HEK293 (cell line): ENCODE data around the gene TTC6.

Experiments
- GLIS2 ChIP-seq: fragments of 450-650 bp; formaldehyde crosslinking; IDR thresholded peaks from 2 replicates; pipeline ENCODE4 v1.5.1; 2016; ENCODE audit warnings: missing biosample characterization, missing genetic modification characterization
- KLF1 ChIP-seq: fragments of 450-650 bp; formaldehyde crosslinking; IDR thresholded peaks from 2 replicates; pipeline ENCODE4 v1.5.1; 2016; ENCODE audit warnings: missing biosample characterization, missing genetic modification characterization
- KLF8 ChIP-seq: fragments of 450-650 bp; formaldehyde crosslinking; IDR thresholded peaks from 2 replicates; pipeline ENCODE4 v1.5.1; 2016; ENCODE audit warnings: missing biosample characterization, missing genetic modification characterization
- MEIS1 ChIP-seq: sonication (generic); formaldehyde crosslinking; IDR thresholded peaks from 2 replicates; pipeline ENCODE4 v1.8.1; 2022; ENCODE audit warnings: missing genetic modification reagents, mild to moderate bottlenecking, borderline replicate concordance
- REPIN1 ChIP-seq: fragments of 450-650 bp; formaldehyde crosslinking; IDR thresholded peaks from 2 replicates; pipeline ENCODE4 v1.5.1; 2017; ENCODE audit warnings: missing biosample characterization, missing genetic modification characterization, low read depth
- SALL2 ChIP-seq: fragments of 450-650 bp; formaldehyde crosslinking; IDR thresholded peaks from 2 replicates; pipeline ENCODE4 v1.5.0; 2017; ENCODE audit warnings: missing biosample characterization, mild to moderate bottlenecking, missing genetic modification characterization, borderline replicate concordance
- SP7 ChIP-seq: fragments of 450-650 bp; formaldehyde crosslinking; IDR thresholded peaks from 2 replicates; pipeline ENCODE4 v1.5.1; 2016; ENCODE audit warnings: missing biosample characterization, missing genetic modification characterization
- ZBTB48 ChIP-seq: fragments of 450-650 bp; formaldehyde crosslinking; IDR thresholded peaks from 2 replicates; pipeline ENCODE4 v1.5.1; 2016; ENCODE audit warnings: missing biosample characterization, missing genetic modification characterization
- ZFP3 ChIP-seq: fragments of 450-650 bp; formaldehyde crosslinking; IDR thresholded peaks from 2 replicates; pipeline ENCODE4 v1.5.1; 2016; ENCODE audit warnings: low read depth, missing biosample characterization, missing genetic modification characterization
- ZFP37 ChIP-seq: fragments of 450-650 bp; formaldehyde crosslinking; IDR thresholded peaks from 2 replicates; pipeline ENCODE4 v1.5.1; 2016; ENCODE audit warnings: missing biosample characterization, missing genetic modification characterization
- ZFP69B ChIP-seq: fragments of 450-650 bp; formaldehyde crosslinking; IDR thresholded peaks from 2 replicates; pipeline ENCODE4 v1.5.1; 2016; ENCODE audit warnings: missing biosample characterization, missing genetic modification characterization
- ZNF335 ChIP-seq: fragments of 450-650 bp; formaldehyde crosslinking; conservative IDR thresholded peaks from 2 replicates; pipeline ENCODE4 v1.5.1; 2016; ENCODE audit warnings: missing biosample characterization, missing genetic modification characterization
- ZNF354C ChIP-seq: fragments of 450-650 bp; formaldehyde crosslinking; IDR thresholded peaks from 2 replicates; pipeline ENCODE4 v1.5.1; 2016; ENCODE audit warnings: missing biosample characterization, missing genetic modification characterization, low read depth, borderline replicate concordance
- ZNF426 ChIP-seq: fragments of 450-650 bp; formaldehyde crosslinking; IDR thresholded peaks from 2 replicates; pipeline ENCODE4 v1.5.1; 2017; ENCODE audit warnings: missing biosample characterization, missing genetic modification characterization, mild to moderate bottlenecking, inconsistent platforms, moderate library complexity
- ZNF488 ChIP-seq: fragments of 450-650 bp; formaldehyde crosslinking; IDR thresholded peaks from 2 replicates; pipeline ENCODE4 v1.5.1; 2016; ENCODE audit warnings: missing biosample characterization, missing genetic modification characterization
- ZNF514 ChIP-seq: fragments of 450-650 bp; formaldehyde crosslinking; IDR thresholded peaks from 2 replicates; pipeline ENCODE4 v1.5.1; 2016; ENCODE audit warnings: missing biosample characterization, missing genetic modification characterization
- ZNF548 ChIP-seq: fragments of 450-650 bp; formaldehyde crosslinking; IDR thresholded peaks from 2 replicates; pipeline ENCODE4 v1.5.1; 2016; ENCODE audit warnings: missing biosample characterization, missing genetic modification characterization
- ZNF555 ChIP-seq: fragments of 450-650 bp; formaldehyde crosslinking; conservative IDR thresholded peaks from 2 replicates; pipeline ENCODE4 v1.5.1; 2017; ENCODE audit warnings: missing biosample characterization, mild to moderate bottlenecking, missing genetic modification characterization, inconsistent platforms
- ZNF830 ChIP-seq: fragments of 450-650 bp; IDR thresholded peaks from 2 replicates; pipeline ENCODE4 v1.5.0; 2018; ENCODE audit warnings: missing biosample characterization, missing genetic modification characterization, low read depth, mild to moderate bottlenecking, moderate library complexity
- ZSCAN18 ChIP-seq: fragments of 450-650 bp; formaldehyde crosslinking; IDR thresholded peaks from 2 replicates; pipeline ENCODE4 v1.5.1; 2016; ENCODE audit warnings: missing biosample characterization, missing genetic modification characterization
- ZSCAN4 ChIP-seq: fragments of 450-650 bp; formaldehyde crosslinking; IDR thresholded peaks from 2 replicates; pipeline ENCODE4 v1.5.1; 2017; ENCODE audit warnings: missing biosample characterization, missing genetic modification characterization
- TF ChIP-seq, protein P1 (sequence below): fragments of 450-650 bp; formaldehyde crosslinking; IDR thresholded peaks from 2 replicates; pipeline ENCODE4 v1.5.1; 2016; ENCODE audit warnings: missing biosample characterization, missing genetic modification characterization, borderline replicate concordance
- TF ChIP-seq, protein P2 (sequence below): fragments of 450-650 bp; formaldehyde crosslinking; IDR thresholded peaks from 2 replicates; pipeline ENCODE4 v1.5.1; 2016; ENCODE audit warnings: missing biosample characterization, missing genetic modification characterization
- TF ChIP-seq, protein P3 (sequence below): fragments of 450-650 bp; formaldehyde crosslinking; IDR thresholded peaks from 2 replicates; pipeline ENCODE4 v1.5.1; 2016; ENCODE audit warnings: missing biosample characterization, missing genetic modification characterization
- TF ChIP-seq, protein P4 (sequence below): fragments of 450-650 bp; formaldehyde crosslinking; IDR thresholded peaks from 2 replicates; pipeline ENCODE4; 2016; ENCODE audit warnings: missing biosample characterization, missing genetic modification characterization

Gene TTC6

GRCh38 chr14:37591311-37591940 is 4.0 kb upstream of the TTC6 start (continued):
- TF ChIP-seq, protein P1, sequence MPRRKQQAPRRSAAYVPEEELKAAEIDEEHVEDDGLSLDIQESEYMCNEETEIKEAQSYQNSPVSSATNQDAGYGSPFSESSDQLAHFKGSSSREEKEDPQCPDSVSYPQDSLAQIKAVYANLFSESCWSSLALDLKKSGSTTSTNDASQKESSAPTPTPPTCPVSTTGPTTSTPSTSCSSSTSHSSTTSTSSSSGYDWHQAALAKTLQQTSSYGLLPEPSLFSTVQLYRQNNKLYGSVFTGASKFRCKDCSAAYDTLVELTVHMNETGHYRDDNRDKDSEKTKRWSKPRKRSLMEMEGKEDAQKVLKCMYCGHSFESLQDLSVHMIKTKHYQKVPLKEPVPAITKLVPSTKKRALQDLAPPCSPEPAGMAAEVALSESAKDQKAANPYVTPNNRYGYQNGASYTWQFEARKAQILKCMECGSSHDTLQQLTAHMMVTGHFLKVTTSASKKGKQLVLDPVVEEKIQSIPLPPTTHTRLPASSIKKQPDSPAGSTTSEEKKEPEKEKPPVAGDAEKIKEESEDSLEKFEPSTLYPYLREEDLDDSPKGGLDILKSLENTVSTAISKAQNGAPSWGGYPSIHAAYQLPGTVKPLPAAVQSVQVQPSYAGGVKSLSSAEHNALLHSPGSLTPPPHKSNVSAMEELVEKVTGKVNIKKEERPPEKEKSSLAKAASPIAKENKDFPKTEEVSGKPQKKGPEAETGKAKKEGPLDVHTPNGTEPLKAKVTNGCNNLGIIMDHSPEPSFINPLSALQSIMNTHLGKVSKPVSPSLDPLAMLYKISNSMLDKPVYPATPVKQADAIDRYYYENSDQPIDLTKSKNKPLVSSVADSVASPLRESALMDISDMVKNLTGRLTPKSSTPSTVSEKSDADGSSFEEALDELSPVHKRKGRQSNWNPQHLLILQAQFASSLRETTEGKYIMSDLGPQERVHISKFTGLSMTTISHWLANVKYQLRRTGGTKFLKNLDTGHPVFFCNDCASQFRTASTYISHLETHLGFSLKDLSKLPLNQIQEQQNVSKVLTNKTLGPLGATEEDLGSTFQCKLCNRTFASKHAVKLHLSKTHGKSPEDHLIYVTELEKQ (tag by site-specific recombination) = no peak
- TF ChIP-seq ZNF514 (tag by site-specific recombination) = no peak
- TF ChIP-seq ZNF488 (tag by site-specific recombination) = no peak
- TF ChIP-seq KLF1 (tag by site-specific recombination) = no peak
- peak; percentile 83 for TF ChIP-seq GLIS2
- TF ChIP-seq ZNF335 (tag by site-specific recombination) = peak; percentile 99
- no peak for TF ChIP-seq ZNF354C (tag by site-specific recombination)
- TF ChIP-seq ZSCAN4 = no peak
- no peak for TF ChIP-seq ZNF548 (tag by site-specific recombination)
- TF ChIP-seq ZFP69B (tag by site-specific recombination) = no peak
- no peak for TF ChIP-seq ZBTB48 (tag by site-specific recombination)
- no peak for TF ChIP-seq SALL2 (tag by site-specific recombination)
- no peak for TF ChIP-seq ZFP3 (tag by site-specific recombination)
- TF ChIP-seq SP7 (tag by site-specific recombination) = no peak
- no peak for TF ChIP-seq REPIN1
- no peak for TF ChIP-seq KLF8 (tag by site-specific recombination)
- TF ChIP-seq ZNF555 (tag by site-specific recombination) = no peak
- no peak for TF ChIP-seq MEIS1
- no peak for TF ChIP-seq ZFP37 (tag by site-specific recombination)
- TF ChIP-seq, protein P2, sequence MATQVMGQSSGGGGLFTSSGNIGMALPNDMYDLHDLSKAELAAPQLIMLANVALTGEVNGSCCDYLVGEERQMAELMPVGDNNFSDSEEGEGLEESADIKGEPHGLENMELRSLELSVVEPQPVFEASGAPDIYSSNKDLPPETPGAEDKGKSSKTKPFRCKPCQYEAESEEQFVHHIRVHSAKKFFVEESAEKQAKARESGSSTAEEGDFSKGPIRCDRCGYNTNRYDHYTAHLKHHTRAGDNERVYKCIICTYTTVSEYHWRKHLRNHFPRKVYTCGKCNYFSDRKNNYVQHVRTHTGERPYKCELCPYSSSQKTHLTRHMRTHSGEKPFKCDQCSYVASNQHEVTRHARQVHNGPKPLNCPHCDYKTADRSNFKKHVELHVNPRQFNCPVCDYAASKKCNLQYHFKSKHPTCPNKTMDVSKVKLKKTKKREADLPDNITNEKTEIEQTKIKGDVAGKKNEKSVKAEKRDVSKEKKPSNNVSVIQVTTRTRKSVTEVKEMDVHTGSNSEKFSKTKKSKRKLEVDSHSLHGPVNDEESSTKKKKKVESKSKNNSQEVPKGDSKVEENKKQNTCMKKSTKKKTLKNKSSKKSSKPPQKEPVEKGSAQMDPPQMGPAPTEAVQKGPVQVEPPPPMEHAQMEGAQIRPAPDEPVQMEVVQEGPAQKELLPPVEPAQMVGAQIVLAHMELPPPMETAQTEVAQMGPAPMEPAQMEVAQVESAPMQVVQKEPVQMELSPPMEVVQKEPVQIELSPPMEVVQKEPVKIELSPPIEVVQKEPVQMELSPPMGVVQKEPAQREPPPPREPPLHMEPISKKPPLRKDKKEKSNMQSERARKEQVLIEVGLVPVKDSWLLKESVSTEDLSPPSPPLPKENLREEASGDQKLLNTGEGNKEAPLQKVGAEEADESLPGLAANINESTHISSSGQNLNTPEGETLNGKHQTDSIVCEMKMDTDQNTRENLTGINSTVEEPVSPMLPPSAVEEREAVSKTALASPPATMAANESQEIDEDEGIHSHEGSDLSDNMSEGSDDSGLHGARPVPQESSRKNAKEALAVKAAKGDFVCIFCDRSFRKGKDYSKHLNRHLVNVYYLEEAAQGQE (tag by site-specific recombination) = no peak
- TF ChIP-seq, protein P3, sequence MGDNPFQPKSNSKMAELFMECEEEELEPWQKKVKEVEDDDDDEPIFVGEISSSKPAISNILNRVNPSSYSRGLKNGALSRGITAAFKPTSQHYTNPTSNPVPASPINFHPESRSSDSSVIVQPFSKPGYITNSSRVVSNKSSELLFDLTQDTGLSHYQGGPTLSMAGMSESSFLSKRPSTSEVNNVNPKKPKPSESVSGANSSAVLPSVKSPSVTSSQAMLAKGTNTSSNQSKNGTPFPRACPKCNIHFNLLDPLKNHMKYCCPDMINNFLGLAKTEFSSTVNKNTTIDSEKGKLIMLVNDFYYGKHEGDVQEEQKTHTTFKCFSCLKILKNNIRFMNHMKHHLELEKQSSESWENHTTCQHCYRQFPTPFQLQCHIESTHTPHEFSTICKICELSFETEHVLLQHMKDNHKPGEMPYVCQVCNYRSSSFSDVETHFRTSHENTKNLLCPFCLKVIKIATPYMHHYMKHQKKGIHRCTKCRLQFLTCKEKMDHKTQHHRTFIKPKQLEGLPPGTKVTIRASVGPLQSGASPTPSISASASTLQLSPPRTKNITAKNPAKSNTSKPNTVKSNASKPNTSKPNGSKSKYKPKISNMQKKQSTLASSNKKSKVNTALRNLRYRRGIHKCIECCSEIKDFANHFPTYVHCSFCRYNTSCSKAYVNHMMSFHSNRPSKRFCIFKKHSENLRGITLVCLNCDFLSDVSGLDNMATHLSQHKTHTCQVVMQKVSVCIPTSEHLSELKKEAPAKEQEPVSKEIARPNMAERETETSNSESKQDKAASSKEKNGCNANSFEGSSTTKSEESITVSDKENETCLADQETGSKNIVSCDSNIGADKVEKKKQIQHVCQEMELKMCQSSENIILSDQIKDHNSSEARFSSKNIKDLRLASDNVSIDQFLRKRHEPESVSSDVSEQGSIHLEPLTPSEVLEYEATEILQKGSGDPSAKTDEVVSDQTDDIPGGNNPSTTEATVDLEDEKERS = no peak
- TF ChIP-seq ZSCAN18 = no peak
- TF ChIP-seq ZNF426 (tag by site-specific recombination) = no peak
- no peak for TF ChIP-seq ZNF830 (tag by site-specific recombination)
- TF ChIP-seq, protein P4, sequence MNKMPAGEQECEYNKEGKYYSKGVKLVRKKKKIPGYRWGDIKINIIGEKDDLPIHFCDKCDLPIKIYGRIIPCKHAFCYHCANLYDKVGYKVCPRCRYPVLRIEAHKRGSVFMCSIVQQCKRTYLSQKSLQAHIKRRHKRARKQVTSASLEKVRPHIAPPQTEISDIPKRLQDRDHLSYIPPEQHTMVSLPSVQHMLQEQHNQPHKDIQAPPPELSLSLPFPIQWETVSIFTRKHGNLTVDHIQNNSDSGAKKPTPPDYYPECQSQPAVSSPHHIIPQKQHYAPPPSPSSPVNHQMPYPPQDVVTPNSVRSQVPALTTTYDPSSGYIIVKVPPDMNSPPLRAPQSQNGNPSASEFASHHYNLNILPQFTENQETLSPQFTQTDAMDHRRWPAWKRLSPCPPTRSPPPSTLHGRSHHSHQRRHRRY (tag by site-specific recombination) = no peak
